VCaP (cell line): ENCODE data around the gene NR1H3.
A peak's percentile ranks its signal among the peaks of the same experiment; 100 is the strongest.

Experiments
- H3K27ac ChIP-seq: fragments of 450-650 bp; 2 replicates; pipeline ENCODE4 v1.5.1; 2017
- CTCF ChIP-seq: fragments of 450-650 bp; conservative IDR thresholded peaks from 2 replicates; pipeline ENCODE4 v1.5.1; 2017; ENCODE audit warnings: mild to moderate bottlenecking, moderate library complexity

NR1H3 gene

GRCh38 chr11:47234669-47235100, 23.1 kb upstream of the NR1H3 start:
- H3K27ac ChIP-seq, result peak overlapping the region; percentile 56
- TF ChIP-seq CTCF, result no peak

GRCh38 chr11:47235163-47235562, 22.6 kb upstream of the NR1H3 start:
- no peak for TF ChIP-seq CTCF
- peak overlapping the region; percentile 56 for H3K27ac ChIP-seq

- H3K27ac ChIP-seq, result no peak overlapping the region
- TF ChIP-seq CTCF, result no peak
Observed at GRCh38 chr11:47236482-47236881, 21.3 kb upstream of the NR1H3 start.

GRCh38 chr11:47239852-47240251, 17.9 kb upstream of the NR1H3 start:
- no peak overlapping the region for H3K27ac ChIP-seq
- no peak for TF ChIP-seq CTCF

- H3K27ac ChIP-seq, result no peak overlapping the region
- TF ChIP-seq CTCF, result no peak
Observed at GRCh38 chr11:47241841-47242301, 15.9 kb upstream of the NR1H3 start.

- TF ChIP-seq CTCF, result no peak
- peak overlapping the region; percentile 45 for H3K27ac ChIP-seq
Observed at GRCh38 chr11:47242596-47243192, 15.1 kb upstream of the NR1H3 start.

- peak overlapping the region; percentile 45 for H3K27ac ChIP-seq
- no peak for TF ChIP-seq CTCF
Observed at GRCh38 chr11:47243454-47243853, 14.3 kb upstream of the NR1H3 start.
